Measurements from ENCODE around the gene PIP5K1C. TPM values are rescaled to one million over a fixed set of nuclear protein-coding genes. Genes with fewer than 3 reads are reported as not detected.
"Not testable (repeated sequence)": the region's sequence is repeated elsewhere in the genome, so short reads cannot be mapped to it uniquely, and the experiment has no call there.

Gene PIP5K1C
- total RNA-seq, 2 experiments from 2014 or later = 12.9 to 14.8 TPM

DNA sequence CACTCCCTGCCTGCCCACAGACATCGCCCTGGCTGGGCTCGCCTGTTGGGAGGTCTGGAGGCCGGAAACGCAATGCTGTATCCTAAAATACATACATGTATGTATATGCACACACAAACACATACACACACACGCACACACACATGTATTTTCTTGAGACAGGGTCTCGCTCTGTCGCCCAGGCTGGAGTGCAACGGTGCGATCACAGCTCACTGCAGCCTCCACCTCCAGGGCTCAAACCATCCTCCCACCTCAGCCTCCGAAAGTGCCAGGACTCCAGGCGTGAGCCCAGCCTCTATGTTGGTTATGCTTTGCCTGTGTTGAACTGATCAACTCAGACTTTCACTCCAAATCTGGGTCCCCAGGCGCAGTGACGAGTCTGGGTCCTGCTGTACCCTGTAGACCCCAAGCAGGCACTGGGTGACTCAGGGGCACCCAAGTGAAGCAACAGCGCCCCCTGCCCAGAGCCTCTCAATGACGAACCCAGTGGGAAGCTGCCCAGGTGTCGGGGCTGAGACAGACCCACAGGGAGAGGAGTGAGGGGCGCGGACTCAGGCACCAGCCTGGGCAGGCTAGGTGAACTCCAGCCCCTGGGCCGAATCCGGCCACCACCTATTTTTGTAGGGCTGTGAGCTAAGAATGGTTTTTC is 46.3 kb downstream of the PIP5K1C start:
- no peaks in the 10 kb centered on the region for H3K9me3 Mint-ChIP-seq
- no peak for DNase-seq
- H3K36me3 Mint-ChIP-seq = peaks cover 8% of the 10 kb centered on the region
- H3K27ac Mint-ChIP-seq = no peak overlapping the region
- H3K4me3 Mint-ChIP-seq = no peak overlapping the region
- H3K4me1 Mint-ChIP-seq = no peaks in the 10 kb centered on the region
- H3K27me3 Mint-ChIP-seq = no peaks in the 10 kb centered on the region

- no peak overlapping the region for H3K4me3 Mint-ChIP-seq
- no peaks in the 10 kb centered on the region for H3K9me3 Mint-ChIP-seq
- no peak overlapping the region for H3K27ac Mint-ChIP-seq
- H3K36me3 Mint-ChIP-seq = peaks cover 8% of the 10 kb centered on the region
- no peak for DNase-seq
- no peaks in the 10 kb centered on the region for H3K27me3 Mint-ChIP-seq
- H3K4me1 Mint-ChIP-seq = no peaks in the 10 kb centered on the region
These were observed 47.0 kb downstream of the PIP5K1C start for GRCh38 chr19:3653081-3653795.

DNA sequence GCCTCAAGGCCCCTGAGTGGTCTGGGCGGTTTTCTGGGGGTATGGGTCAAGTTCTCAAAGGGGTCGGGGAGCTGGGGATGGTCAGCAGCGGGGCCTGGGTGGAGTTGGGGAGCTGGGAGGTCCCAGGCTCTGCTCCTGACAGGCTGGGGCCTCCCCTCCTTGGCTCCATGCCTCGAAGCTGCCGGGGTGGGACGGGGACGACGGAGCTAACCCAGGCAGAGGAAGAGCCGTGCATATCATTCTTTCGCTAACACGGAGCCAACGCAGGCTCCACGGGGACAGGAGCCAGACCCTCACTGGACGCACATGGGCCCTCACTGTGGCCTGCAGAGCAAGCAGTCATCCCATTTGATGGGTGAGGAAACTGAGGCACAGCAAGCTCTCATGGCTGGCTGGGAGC is 47.8 kb downstream of the PIP5K1C start:
- Mint-ChIP-seq H3K36me3 (peaks cover 6% of the 10 kb centered on the region), H3K9me3 (no peaks in the 10 kb centered on the region), H3K4me1 (no peaks in the 10 kb centered on the region), H3K4me3 (no peak overlapping the region), H3K27me3 (no peaks in the 10 kb centered on the region), H3K27ac (no peak overlapping the region)
- DNase-seq = no peak

DNA sequence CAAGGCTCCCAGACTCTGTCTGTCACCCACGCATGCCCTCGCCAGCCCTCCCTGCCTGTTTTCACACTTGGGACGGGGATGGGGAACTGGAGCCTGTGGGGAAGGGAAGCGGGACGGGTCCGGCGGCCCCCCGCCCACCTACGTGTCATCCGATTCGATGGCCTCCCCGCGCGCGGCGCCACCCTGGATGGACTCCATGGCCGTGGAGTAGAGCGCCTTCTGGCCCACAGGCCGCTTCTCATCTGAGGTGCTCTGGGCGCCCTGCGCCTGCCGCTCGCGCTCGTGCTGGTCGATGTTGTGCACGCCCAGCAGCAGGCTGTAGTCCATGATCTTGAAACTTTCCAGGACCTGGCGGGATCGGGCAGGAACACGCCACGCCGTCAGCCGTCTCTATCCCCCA is 48.6 kb downstream of the PIP5K1C start:
- Mint-ChIP-seq H3K27ac (no peak overlapping the region), H3K36me3 (no peaks in the 10 kb centered on the region)

GRCh38 chr19:3649888-3650287 is 50.4 kb downstream of the PIP5K1C start:
- Mint-ChIP-seq H3K9me3 (no peaks in the 10 kb centered on the region), H3K27me3 (no peaks in the 10 kb centered on the region), H3K4me3 (no peak overlapping the region), H3K4me1 (no peaks in the 10 kb centered on the region), H3K36me3 (no peaks in the 10 kb centered on the region), H3K27ac (no peak overlapping the region)
- DNase-seq = no peak

More for the DNA sequence above, 48.6 kb downstream of the PIP5K1C start:
- no peak for DNase-seq
- Mint-ChIP-seq H3K4me3 (no peak overlapping the region), H3K9me3 (no peaks in the 10 kb centered on the region), H3K27me3 (no peaks in the 10 kb centered on the region), H3K4me1 (no peaks in the 10 kb centered on the region)

DNA sequence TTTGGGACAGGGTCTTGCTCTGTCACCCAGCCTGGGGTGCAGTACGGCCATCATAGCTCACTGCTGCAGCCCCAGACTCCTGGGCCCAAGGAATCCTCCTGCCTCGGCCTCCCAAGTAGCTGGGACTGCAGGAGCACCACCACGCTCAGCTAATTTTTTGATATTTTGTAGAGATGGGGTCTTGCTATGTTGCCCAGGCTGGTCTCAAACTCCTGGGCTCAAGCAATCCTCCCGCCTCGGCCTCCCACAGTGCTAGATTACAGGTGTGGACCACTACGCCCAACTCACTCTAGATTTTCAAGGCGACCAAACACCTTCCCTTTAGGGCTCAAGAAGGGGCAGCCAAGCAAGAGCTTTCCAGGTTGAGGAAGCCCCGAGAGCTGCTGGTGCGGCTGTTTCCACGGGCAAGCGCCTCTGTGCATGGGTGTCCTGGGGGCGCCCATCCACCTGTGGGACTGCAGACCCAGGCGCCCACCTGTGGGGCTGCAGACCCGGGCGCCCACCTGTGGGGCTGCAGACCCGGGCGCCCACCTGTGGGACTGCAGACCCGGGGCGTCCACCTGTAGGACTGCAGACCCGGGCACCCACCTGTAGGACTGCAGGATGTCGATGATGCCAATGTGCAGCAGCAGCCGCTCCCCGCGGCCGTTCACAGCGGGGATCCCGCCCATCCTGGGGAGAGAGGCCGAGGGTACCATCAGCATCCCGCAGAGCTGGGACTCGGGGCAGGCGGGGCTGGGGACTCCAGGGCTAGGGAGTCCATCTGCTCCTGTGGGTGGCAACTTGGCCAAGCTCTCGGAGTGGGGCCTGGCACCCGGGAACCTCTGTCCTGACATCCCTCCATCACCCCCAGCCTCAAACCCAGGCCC is 52.0 kb downstream of the PIP5K1C start:
- Mint-ChIP-seq H3K36me3 (no peaks in the 10 kb centered on the region), H3K9me3 (no peaks in the 10 kb centered on the region), H3K27me3 (no peaks in the 10 kb centered on the region), H3K4me3 (no peak overlapping the region), H3K27ac (no peak overlapping the region), H3K4me1 (no peaks in the 10 kb centered on the region)
- no peak for DNase-seq

- not testable (repeated sequence) for DNase-seq, H3K4me3 Mint-ChIP-seq, H3K36me3 Mint-ChIP-seq, H3K27me3 Mint-ChIP-seq, H3K9me3 Mint-ChIP-seq, H3K27ac Mint-ChIP-seq, H3K4me1 Mint-ChIP-seq
These were observed 53.2 kb downstream of the PIP5K1C start for GRCh38 chr19:3647102-3647501.

DNA sequence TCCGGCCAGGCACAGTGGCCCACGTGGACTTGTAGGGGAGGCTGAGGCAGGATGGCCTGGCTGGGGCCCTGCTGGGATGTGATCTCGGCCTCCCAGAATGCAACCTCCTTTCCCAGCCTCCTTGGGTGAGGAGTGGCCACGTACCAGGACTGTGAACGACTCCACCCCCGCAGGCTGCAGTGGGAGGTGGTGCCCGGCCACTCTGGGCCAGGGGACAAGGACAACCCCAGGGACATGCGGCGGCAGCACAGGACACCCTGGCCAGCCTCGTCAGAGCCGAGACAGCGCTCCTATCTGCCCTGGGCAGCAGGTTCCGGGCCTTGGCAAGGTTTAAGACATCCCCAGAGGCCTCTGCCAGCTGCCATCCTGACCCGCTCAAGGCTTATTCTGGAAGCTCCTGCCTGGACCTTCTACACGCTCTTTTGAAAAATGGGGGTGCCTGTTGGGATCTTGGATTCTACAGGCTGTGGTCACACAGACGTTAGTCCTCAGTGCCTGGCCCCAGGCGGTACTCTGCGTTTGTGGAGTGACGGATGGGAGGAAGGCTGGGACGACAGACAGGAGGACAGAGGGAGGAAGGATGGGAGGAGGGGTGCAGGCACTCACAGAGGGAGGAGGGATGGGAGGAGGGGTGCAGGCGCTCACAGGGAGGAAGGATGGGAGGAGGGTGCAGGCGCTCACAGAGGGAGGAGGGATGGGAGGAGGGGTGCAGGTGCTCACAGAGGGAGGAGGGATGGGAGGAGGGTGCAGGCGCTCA is 53.8 kb downstream of the PIP5K1C start:
- no peak overlapping the region for H3K27ac Mint-ChIP-seq
- H3K27me3 Mint-ChIP-seq = no peaks in the 10 kb centered on the region
- H3K4me1 Mint-ChIP-seq = no peaks in the 10 kb centered on the region
- no peak overlapping the region for H3K4me3 Mint-ChIP-seq
- DNase-seq = no peak
- H3K9me3 Mint-ChIP-seq = no peaks in the 10 kb centered on the region
- no peaks in the 10 kb centered on the region for H3K36me3 Mint-ChIP-seq

DNA sequence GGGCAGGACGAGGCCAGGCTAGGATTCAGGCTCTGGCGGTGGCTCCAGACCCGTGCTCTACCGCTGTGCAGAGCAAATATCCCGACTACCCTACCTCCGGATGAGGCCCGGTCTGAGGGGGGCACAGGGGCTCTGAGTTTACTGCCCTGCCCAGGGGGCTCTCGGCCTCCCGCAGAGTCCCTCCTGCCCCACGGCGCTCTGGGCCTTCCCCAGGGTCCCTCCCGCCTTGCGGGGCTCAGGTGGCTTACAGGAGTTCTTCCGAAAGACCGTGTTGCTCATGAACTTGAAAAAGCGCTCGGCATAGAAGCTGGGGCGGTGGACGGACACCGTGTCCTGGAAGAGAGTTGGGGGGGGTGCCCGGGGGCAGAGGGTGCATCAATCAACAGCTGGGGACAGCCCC is 54.5 kb downstream of the PIP5K1C start:
- no peaks in the 10 kb centered on the region for H3K4me1 Mint-ChIP-seq
- H3K9me3 Mint-ChIP-seq = no peaks in the 10 kb centered on the region
- no peaks in the 10 kb centered on the region for H3K36me3 Mint-ChIP-seq
- H3K27me3 Mint-ChIP-seq = no peaks in the 10 kb centered on the region
- no peak overlapping the region for H3K27ac Mint-ChIP-seq
- DNase-seq = no peak
- no peak overlapping the region for H3K4me3 Mint-ChIP-seq

- Mint-ChIP-seq H3K4me1 (no peaks in the 10 kb centered on the region), H3K27me3 (no peaks in the 10 kb centered on the region), H3K27ac (no peak overlapping the region), H3K4me3 (no peak overlapping the region), H3K36me3 (no peaks in the 10 kb centered on the region), H3K9me3 (no peaks in the 10 kb centered on the region)
- DNase-seq = no peak
These were observed 55.2 kb downstream of the PIP5K1C start for GRCh38 chr19:3645067-3645396.

DNA sequence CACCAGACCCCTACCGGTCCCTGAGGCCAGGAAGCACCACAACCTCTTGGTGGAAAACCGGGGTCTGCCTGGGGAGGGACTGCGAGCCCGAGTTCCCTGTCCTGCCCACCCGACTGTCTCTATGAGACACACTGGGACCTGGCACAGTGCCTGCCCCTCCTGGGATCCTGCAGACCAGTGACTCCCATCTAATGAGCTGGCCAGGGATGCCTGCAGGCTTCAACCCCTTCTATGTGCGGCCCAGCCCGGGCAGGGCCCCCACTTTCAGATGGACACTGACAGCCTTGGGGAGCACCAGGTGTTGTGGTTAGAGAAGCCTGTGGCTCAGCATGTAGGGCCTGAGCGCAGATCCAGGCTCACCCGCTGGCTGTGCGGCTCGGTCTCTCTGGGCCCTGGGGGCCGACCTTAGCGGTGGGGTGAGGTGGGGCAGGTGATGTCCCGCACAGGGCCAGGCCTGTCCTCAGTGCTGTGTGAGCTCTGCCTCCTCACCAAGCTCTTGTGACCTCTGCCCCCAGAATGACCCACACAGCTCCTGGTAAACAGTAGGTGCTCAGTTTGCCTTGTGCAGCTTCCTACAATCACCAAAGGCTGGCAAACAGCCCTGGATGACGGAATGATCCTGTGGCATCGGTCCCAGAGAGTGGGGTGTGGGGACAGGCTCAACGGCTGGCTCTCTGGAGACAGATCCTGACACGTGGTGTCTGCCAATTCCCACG is 55.8 kb downstream of the PIP5K1C start:
- Mint-ChIP-seq H3K27me3 (no peaks in the 10 kb centered on the region), H3K27ac (no peak overlapping the region), H3K9me3 (no peaks in the 10 kb centered on the region), H3K36me3 (no peaks in the 10 kb centered on the region), H3K4me1 (no peaks in the 10 kb centered on the region), H3K4me3 (no peak overlapping the region)
- no peak for DNase-seq

GRCh38 chr19:3643674-3644313 is 56.5 kb downstream of the PIP5K1C start:
- no peaks in the 10 kb centered on the region for H3K27me3 Mint-ChIP-seq
- H3K4me1 Mint-ChIP-seq = no peaks in the 10 kb centered on the region
- H3K9me3 Mint-ChIP-seq = no peaks in the 10 kb centered on the region
- DNase-seq = no peak
- H3K27ac Mint-ChIP-seq = no peak overlapping the region
- H3K4me3 Mint-ChIP-seq = no peak overlapping the region
- no peaks in the 10 kb centered on the region for H3K36me3 Mint-ChIP-seq

GRCh38 chr19:3642987-3643673 is 57.1 kb downstream of the PIP5K1C start:
- no peaks in the 10 kb centered on the region for H3K27me3 Mint-ChIP-seq
- no peaks in the 10 kb centered on the region for H3K4me1 Mint-ChIP-seq
- H3K27ac Mint-ChIP-seq = no peak overlapping the region
- H3K36me3 Mint-ChIP-seq = no peaks in the 10 kb centered on the region
- H3K4me3 Mint-ChIP-seq = no peak overlapping the region
- no peaks in the 10 kb centered on the region for H3K9me3 Mint-ChIP-seq
- DNase-seq = peak; percentile 31

GRCh38 chr19:3642296-3642695 is 58.0 kb downstream of the PIP5K1C start:
- Mint-ChIP-seq H3K36me3 (no peaks in the 10 kb centered on the region), H3K4me3 (no peak overlapping the region), H3K4me1 (no peaks in the 10 kb centered on the region), H3K27ac (no peak overlapping the region), H3K27me3 (no peaks in the 10 kb centered on the region), H3K9me3 (no peaks in the 10 kb centered on the region)
- no peak for DNase-seq
